Stimulated activated CD8-positive, alpha-beta memory T cell treated with anti-CD3 and anti-CD28 coated beads, Interleukin-15, amount 100 ng/mL, for 24 hours (primary cell): ENCODE results near the gene PSMB8.
"Not testable (repeated sequence)": the region's sequence is repeated elsewhere in the genome, so short reads cannot be mapped to it uniquely, and the experiment has no call there.

Experiments used
- DNase-seq: peaks from one replicate; pipeline ENCODE4 v3.0.0-alpha.2; 2020; ENCODE audit warnings: low read depth

Gene PSMB8

GRCh38 chr6:32843979-32844838 lies at the start of gene PSMB8:
Gene PSMB8 (minus strand): TSS chr6:32844047. CDS start chr6:32843996, 51 bp downstream.
- peak; percentile 92 for DNase-seq

- DNase-seq: no peak
Observed at GRCh38 chr6:32890831-32891230, 47.0 kb upstream of the PSMB8 start.

DNA sequence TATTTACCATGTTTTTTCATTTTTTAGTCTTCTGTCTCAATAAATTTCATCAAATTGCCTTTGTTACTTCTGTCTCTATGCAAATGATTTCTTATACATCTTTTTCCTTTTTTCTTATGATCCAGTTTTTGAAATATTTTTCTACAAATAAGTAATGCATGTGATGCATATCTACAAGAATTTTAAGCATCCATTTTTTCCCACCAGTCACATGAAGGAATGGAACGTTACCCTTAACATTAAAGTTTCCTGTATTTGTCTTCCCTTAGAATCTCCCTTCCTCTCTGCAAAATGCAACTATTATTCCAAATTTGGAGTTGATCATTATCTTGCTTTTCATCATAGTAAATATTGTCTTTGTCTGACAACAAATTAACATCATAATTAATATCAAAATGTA lies 45.7 kb upstream of the PSMB8 start:
- no peak for DNase-seq

- DNase-seq: no peak
Observed at GRCh38 chr6:32888576-32888975, 44.7 kb upstream of the PSMB8 start.

- no peak for DNase-seq
Observed at GRCh38 chr6:32887616-32888015, 43.8 kb upstream of the PSMB8 start.

DNA sequence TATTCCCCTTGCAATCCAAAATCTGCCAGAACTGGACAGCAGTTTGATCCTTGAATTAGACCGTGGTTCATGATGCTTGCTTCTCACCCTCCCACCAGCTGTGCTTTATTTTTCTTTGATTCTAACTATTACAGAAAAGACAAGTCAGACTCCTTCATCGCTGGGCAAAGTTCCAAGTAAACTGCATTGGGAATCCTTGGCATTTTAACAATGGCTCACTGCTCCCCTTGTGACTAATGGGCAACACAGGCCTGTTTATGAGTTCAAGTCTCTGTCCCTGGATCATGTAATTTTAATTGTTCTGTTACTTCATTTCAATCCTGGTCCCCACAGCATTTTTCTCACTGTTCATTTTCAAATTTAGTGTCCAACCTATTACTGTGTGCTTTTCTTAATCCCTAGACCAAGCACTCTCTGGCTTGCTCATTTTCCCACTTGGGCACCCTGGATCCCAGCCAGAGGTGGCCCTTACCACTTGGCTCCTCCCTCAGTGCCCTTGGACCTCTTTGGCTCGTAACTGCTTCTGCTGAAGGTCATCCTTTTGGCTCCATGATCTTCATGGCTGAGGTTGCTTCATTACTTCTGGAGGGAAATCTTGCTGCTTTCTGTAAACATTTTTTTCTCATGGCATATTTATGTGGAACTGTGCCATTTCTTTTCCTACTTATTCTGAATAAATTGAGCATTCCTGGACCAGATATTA lies 43.0 kb upstream of the PSMB8 start:
- DNase-seq: no peak

DNA sequence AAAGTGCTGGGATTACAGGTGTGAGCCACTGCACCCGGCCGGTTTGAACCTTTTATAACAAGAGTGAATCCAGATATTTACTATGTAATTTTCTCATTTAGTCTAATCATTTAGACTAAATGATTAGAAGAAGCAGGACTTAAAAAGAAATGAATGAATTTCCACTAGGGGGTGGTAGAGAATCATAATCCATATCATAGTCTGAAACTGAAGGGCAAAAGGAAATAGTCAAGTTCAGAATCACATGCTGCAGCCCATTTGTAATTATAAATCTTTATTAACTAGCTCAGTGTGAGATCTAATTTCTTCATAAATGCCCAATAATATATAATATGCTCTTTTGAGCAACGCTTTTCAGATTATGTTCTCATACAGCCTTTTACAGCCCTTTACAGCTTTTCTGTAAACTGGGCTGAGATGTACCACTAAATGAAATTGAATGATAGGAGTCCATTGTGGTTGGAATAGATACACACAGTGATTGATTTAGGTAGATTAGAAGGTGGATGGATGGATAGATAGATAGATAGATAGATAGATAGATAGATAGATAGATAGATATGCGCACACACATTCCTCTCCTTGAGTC lies 41.9 kb upstream of the PSMB8 start:
- no peak for DNase-seq

DNA sequence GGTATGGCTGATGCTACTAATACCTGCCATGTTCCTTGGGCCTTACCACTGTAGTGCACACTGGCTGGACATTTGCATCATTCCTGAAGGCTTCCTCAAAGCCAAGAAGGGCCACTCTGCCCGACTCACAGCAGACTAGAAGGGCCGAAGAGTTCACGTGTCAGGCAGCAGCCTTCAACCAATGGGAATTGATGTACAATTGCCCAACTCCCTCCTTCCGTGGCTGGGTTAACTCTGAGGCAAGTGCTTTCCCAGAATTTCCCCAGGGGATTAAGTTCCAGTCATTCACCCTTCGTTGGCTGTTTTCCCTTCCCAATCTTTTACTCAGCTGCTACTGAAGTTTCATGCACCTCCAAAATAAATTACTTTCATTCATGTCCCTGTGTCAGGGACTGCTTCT lies 39.9 kb upstream of the PSMB8 start:
- DNase-seq: no peak

DNA sequence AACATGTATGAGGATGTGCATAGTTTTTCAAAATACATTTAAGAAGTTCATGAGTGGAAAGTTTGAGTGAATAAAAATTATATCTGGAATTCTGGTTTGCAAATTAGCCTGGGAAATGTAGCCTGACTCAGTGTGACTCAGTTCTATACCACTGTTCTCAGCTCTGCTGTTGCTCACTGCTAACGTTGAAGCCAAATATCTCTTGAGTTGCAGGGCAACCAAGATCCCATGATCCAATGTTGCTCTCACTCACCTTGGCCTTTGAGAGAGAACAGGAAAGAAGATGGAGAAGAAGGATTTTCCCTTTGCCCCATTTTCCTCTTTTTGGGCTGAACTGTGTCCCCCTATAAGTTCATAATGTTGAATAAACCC lies 39.0 kb upstream of the PSMB8 start:
- no peak for DNase-seq

GRCh38 chr6:32880962-32881361 lies 37.1 kb upstream of the PSMB8 start:
- not testable (repeated sequence) for DNase-seq

- no peak for DNase-seq
Observed at GRCh38 chr6:32879691-32880090, 35.8 kb upstream of the PSMB8 start.

GRCh38 chr6:32876603-32877002 lies 32.8 kb upstream of the PSMB8 start:
- DNase-seq: no peak

DNA sequence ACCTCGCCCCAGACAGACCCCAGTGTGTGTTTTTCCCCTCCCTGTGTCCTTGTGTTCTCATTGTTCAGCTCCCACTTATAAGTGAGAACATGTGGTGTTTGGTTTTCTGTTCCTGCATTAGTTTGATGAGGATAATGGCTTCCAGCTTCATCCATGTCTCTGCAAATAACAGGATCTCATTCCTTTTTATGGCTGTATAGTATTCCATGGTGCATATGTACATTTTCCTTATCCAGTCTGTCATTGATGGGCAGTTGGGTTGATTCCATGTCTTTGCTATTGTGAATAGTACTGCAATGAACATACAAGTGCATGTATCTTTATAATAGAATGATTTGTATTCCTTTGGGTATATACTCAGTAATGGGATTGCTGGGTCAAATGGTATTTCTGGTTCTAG lies 30.1 kb upstream of the PSMB8 start:
- DNase-seq: not testable (repeated sequence)

DNA sequence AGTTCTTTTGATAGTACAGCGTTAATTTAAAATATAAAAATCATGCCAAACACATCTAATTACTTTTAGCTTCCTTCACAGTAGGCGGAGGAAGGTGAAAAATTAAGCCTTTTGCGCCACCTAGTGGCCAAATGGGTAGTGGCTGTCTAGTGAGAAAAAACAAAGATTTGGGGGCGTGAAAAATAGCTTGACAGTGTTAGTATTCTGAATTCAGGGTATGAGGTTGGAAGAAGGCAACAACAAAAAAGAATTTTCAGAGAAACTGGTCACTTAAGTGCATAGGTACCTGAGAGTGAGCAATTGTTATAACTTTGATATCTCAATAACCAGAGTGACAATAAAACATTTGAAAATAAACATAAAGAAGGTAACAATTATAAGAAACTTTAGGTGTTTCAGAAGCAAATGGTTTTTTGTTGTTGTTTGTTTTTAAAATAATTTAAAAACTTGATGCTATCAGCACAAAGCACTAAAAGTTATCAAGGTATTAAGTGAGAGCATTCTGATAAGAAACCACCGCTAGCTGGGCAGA lies 24.5 kb upstream of the PSMB8 start:
- peak; percentile 79 for DNase-seq

DNA sequence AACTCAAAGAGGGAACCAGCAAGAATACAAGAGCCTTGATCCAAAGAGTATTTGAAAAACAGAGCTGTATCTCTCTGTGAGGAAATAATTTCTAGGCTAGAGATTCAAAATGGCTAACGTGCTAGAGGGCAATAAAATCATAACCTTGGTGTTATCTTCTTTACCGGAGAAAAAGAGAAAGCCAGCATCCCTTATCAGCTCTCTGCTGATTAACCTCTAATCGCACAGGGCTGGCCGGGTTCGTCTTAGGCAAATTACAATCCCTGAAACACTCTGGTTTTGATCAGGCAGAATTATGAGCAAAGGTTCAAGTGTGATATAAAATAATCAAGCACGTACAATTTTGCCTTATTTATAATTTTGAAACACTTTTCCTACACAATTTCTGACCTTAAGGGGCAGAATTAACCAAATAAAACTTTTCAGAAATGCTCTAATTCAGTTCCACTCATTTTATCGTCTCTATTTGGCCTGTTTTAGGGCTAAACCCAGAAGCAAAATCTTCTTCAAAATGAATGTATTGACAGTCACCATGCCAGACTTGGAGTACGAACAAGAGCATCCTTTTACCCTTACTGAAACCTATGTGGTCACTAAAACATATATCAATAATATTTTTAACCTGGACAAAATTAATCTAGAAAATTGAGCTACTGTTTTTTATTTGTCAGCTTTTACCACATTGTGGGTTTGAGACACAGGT lies 23.9 kb upstream of the PSMB8 start:
- no peak for DNase-seq

DNA sequence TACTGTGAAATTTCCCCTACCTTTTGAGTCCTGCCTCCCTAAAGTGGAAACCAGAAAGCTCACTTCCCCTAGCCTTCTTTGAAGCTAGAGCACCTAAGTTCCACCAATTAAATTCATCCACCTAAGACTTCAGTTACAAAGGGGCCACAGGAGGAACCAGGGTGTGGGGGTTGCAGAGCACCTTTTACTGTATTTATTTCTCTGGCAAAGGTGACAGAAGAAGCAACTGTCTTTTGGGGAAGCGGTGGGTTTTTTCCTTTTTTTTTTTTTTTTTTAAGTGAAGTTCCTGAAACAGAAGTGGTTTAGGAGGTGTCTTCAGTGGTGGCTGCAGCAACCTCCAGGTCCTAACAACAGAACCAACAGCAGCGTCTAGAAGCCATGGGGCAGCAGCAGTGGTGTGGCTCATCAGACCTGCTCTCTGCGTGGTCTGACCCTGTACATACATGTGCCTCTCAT lies 23.2 kb upstream of the PSMB8 start:
- no peak for DNase-seq

DNA sequence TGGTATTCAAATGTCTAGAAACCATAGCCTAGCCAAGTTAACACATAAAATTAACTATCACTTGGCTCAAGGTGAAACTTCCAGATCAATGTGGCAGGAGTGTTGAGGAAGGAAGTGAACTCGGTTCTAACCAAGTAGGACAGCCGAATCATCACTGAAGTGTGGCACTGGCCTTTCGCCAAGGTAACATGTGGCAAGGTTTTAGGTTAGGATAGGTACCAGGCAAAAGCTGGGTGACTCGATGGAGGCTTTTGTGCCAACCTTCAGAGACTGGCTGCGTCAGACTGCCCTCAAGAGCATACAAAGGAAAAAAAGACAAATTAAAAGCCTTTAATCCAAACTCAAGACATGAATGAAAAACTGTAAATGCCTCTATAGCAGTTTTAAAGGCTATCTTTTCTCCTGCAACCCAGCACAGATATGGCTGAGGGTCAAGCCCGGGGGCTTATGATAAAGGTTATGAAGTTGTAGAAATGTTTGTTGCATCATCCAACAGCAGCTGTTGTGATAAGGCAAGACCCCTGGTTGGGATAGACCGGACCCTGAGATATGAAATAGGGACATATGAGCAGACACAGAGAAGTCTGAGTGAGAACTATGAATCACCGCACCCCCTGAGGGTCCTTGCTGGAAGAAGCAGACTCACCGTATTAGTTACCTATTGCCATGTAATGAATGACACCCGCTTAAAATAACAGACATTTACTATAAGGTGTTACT lies 22.0 kb upstream of the PSMB8 start:
- DNase-seq: no peak

- DNase-seq: no peak
Observed at GRCh38 chr6:32862725-32863124, 18.9 kb upstream of the PSMB8 start.

DNA sequence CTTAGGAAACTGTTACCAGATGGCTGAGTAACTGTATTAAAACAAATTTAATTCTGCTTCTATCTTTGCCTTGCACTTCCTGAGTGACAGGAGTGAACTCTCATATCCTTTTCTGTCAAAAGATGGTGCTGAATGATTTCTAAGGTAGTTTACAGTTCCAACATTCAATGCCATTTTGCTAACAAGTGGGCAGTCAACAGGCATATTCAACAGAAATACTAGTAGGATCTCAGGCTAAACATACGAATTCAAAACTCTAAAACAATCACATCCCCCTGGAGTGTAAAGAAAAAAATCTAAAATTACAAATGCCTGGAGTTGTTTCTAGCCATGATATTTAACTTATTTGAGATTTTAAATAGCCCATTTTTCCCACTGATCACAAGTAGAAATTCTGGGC lies 16.8 kb upstream of the PSMB8 start:
- DNase-seq: no peak

DNA sequence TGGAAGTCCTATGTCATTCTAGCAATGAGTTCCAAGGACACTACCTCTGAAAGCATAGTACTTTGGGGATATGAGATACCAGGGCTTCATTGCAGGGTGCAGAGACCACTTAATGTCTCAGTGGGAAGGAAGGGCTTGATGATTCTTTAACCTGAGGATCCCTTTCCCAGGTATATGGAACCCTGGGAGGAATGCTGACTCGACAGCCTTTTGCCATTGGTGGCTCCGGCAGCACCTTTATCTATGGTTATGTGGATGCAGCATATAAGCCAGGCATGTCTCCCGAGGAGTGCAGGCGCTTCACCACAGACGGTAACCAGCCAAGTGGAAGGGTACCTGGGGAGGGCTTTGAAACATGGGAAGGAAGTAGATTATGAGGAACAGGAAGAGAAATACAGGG lies 14.3 kb upstream of the PSMB8 start:
- no peak for DNase-seq

- no peak for DNase-seq
Observed at GRCh38 chr6:32857156-32857891, 13.5 kb upstream of the PSMB8 start.
